HG03095 (cell line): Measurements from ENCODE around the gene DOLPP1.

Experiments used
- ATAC-seq: cut with Tn5 transposase; IDR thresholded peaks from one replicate; pipeline ENCODE4 v1.9.1; 2021; ENCODE audit warnings: moderate library complexity; ENCODE audit not compliant: unreplicated experiment

The DOLPP1 gene

DNA sequence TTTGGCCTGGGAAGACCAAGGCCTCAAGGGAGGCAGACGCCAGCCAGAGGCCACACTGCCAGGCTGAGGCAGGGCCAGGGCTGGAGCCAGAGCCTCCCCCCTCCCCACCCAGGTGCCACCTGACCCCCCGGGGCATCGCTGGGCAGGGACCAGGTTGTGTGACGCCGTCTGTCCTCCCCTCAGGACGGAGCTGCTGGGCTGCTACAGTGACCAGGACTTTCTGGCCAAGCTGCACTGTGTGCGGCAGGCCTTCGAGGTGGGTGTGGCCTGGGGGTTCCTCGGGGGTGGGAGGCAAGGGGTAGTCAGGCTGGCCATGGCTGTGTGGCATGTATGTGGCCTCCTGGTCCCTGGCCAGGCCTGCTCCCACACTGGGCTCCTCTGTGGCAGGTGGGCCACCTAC is 17.9 kb upstream of the DOLPP1 start:
- ATAC-seq, result no peak

DNA sequence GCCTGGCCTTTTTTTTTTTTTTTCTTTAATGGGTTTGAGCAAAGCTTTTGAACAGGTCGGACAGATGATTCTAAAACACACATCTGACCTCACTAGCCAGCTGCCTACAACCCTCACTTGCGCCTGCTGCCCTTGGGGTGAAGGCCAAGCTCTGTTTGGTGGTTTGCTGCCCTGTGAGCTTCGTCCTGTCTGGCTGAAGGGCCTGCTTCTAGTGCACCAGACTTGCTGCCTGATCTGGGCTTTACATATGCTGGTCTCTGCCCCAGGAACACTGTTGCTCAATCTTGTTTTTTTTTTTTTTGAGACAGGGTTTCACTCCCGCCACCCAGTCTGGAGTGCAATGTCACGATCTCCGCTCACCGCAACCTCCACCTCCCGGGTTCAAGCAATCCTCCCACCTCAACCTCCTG is 16.4 kb upstream of the DOLPP1 start:
- ATAC-seq, result no peak

DNA sequence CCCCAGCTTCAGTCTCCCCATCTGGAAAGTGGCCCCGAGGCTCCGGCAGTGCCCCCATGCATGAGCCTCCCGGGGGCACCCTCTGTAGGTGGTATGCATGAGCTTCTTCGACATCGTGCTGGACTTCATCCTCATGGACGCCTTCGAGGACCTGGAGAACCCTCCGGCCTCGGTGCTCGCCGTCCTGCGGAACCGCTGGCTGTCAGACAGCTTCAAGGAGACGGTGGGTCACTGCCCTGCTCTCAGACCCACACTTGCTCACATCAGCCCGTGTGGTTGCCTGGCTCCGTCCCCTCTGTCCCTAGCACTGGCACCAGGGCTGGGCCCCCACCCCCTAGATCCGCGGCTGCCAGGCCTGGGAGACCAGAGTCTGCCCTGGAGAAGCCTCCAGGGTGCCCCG is 12.8 kb upstream of the DOLPP1 start:
- ATAC-seq, result no peak

DNA sequence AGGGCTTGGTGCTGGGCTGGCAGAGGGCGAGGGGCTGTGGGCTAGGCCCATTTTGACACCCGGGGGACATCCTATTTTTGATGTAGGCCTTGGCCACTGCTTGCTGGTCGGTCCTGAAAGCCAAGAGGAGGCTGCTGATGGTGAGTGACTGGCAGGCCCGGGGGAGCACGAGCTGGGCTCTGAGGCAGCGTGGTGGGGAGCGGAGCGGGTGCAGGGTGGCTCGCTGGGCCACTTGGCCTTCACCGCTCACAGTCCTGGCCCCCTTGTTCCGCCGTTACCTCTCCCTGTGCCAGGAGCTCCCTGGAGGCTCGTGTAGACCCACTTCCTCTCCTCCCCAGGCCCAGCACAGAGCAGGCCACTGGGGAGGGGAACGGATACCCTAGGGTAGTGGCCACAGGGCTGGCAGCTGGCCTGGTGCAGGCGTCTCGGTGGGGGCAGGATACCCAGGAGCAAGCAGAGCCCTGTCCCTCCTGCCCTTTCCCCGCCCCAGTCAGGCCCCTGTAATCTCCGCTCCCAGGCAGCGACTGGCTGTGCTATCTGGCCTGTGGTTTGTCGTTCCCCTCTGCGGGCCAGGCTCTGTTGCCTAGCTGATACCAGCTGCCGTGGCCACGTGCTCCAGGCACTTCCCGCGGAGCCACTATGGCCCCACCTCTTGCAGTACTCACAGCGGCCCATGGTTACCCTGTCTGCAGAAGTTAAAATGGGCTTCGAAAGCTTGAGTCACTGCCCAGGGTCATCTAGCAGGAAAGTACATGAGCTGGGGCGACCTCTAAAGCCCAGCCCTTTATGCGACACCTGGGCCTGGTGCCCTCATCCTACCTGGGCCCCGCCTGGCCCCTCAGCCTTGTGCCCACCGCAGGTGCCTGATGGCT is 11.7 kb upstream of the DOLPP1 start:
- no peak for ATAC-seq

DNA sequence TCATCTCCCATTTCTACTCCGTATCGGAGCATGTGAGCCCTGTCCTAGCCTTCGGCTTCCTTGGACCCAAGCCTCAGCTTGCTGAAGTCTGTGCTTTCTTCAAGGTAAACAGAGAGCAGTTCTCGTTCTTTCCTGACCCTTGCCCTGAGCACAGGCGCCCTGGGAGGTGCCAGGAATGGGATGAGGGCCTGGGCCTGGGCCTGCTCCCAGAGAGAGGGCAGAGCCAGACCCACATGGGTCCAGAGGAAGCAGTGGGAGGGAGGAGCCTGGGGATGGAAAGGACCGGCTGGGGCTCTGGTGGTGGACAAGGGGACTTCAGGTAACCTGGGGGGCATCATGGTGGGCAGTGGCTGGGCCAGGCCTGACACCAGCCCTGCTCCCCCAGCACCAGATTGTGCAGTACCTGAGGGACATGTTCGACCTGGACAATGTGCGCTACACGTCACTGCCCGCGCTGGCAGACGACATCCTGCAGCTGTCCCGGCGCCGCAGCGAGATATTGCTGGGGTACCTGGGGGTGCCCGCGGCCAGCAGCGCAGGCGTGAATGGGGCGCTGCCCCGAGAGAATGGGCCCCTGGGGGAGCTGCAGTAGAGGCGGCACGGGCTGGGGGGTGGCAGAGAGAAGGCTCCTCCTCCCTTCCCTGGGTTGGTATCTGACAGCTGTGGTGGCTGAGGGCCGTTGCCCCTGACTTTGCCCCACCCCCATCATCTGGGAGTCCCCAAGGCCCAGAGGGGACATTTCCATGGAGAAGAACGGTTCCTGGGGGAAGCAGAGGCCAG is 10.9 kb upstream of the DOLPP1 start:
- ATAC-seq, result no peak

DNA sequence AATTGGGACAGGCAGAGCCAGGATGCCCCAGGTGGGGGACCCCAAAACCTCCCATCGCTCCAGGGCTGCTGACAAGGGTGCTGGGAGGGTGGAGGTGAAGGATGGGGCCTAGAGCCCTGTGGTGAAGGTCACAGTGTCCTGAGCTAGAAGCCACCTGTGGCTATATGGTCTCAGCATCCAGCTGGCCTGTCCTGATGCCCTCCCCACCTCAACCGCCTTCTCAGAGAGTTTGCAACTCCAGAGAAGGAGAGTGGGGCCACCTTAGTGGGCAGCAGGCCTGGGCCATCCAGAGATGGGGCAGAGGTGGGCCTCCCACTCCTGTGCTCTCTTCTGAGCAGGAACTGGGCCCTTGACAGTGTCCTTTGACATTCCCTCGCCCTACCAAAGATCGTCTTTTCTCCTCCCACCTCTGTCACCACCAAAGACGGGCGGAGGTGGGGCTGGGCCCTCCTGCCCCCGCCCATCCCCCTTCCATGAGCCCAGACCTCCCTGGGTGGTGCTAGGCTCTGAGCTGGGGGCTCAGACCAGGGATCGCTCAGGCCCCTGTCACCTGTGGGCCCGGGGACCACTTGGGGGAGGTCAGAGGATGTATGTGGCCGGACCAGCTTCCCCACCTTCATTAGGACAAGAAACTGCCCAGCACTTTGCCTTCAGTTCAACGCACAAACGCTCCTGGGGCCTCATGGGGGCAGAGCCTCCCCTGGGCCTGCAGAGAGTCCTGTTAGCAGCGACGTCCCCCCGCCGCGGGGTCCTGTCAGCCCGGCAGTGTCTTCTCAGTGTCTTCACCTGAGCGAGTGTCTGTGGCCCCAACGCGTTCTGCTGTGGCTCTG is 10.0 kb upstream of the DOLPP1 start:
- no peak for ATAC-seq

DNA sequence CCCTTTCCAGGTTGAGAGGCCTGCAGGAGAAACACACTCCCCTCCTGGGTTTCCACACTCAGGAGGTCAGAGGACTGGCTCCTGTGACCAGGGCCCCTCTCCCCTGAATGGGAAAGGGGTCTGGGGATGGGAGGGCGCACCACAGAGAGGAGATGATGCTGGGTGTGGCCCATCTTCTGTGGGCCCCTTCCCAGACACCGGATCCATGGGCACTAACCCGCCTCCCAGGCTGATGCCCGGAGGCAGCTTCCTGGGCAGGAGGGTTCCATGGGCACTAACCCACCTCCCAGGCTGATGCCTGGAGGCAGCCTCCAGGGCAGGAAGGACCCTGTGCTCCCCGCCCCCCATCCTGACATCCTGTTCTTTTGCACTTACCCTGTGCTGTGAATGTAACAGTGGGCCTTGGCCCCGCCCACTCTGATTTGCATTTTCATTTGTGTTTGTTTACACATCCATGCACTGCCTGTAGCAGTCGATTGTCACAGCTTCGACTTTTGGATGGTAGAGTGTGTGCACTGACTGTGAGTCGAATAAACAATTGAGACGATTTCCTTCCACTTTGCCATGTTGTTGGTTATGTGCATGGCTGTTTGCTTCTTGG is 9.3 kb upstream of the DOLPP1 start:
- ATAC-seq, result no peak

DNA sequence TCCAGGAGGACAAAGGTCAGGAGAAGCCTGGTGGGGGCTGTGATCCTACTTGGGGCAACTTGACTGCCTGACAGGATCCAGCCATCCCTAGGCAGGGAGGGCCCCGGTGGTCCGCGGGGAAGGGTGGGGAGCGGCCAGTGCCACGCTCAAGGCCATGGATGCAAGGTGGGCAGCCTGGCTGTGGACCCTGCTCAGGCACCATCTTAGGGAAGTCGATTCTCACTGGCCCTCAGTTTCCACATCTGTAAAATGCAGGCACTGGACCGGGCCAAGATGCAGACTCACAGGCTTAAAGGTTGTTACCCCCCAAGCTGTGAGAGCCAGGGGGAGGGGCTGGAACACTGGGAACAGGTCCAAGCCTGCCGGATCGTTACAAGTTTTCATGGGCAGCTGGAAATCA is 8.7 kb upstream of the DOLPP1 start:
- ATAC-seq, result no peak

DNA sequence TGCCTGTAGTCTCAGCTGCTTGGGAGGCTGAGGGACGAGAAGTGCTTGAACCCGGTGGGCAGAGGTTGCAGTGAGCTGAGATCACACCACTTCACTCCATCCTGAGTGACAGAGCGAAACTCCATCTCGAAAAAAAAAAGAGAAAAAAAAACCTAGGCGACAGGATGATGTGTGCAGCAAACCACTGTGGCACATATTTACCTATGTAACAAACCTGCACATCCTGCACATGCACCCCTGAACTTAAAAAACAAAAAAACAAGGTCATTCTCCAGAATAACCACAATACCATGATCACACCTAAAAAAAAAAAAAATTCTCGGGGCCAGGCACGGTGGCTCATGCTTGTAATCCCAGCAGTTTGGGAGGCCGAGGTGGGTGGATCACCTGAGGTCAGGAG is 7.5 kb upstream of the DOLPP1 start:
- ATAC-seq, result no peak

DNA sequence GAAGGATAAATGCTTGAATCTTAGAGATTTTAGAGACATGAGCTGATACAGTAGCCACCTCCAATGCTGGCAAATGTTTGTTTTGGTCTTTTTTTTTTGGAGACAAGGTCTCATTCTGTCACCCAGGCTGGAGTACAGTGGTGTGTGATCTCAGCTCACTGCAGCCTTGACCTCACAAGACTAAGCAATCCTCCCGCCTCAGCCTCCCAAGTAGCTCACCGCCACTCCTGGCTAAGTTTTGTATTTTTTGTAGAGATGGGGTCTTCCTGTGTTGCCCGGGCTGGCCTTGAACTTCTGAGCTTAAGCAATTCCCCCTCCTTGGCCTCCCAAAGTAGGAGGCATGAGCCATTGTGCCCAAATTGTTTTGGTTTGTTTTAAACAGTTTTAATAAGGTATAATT is 6.8 kb upstream of the DOLPP1 start:
- ATAC-seq, result no peak

DNA sequence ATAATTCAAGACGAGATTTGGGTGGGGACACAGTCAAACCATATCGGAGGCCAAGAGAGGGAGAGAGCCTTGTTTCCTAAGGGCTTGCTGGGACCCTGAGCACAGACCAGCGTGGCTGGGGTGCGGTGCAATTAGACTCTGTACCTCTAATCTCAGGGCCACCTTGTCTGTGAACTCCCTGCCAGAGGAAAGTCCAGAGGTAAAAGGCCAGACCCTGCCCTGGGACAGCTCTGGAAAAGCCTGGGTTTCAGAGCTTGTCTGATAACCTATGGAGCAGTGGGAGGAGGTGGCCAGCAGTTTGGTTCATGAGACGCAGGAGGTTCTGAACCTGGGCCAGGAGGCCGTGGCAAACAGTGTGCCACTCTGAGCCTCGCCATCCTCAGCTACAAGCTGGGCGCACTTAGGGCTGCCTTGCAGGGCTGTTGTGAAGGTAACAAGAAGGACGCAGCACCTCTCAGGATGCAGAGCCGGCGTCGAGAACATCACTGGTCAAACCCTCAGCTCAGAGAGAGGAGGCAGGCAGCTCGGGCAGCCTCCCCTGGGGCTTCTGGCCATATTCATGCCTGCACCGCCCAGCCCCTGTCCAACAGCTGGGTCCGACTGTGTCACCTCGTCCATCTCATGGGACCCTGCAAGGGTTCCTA is 4.8 kb upstream of the DOLPP1 start:
- no peak for ATAC-seq

DNA sequence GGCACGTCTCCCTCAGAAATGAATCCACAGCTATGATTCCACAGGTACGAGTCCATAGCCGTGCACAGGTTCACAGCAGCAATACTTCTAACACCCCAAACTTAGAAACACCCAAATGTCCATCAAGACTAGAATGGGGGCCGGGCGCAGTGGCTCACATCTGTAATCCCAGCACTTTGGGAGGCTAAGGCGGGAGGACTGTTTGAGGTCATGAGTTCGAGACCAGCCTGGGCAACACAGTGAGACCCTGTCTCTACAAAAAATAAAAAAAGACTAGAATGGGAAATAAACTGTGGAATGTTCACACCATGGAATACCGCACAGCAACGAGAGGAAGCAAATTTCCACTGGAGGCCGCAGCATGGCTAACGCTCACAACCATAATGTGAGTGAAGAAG is 4.3 kb upstream of the DOLPP1 start:
- ATAC-seq, result no peak

DNA sequence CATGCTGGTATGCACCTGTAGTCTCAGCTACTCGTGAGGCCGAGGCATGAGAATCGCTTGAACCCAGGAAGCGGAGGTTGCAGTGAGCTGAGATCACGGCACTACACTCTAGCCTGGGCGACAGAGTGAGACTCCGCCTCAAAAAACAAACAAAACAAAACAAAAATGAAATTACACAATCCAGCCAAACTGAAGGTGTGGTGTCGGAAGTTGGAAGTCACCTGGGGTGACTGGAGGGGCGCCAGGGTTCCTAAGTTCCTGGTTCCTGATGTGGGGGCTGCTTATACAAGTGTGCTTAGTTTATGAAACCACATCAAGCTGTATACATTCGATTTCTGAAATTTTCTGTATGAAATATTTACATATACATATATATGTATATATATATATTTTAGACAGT is 3.7 kb upstream of the DOLPP1 start:
- ATAC-seq, result no peak

DNA sequence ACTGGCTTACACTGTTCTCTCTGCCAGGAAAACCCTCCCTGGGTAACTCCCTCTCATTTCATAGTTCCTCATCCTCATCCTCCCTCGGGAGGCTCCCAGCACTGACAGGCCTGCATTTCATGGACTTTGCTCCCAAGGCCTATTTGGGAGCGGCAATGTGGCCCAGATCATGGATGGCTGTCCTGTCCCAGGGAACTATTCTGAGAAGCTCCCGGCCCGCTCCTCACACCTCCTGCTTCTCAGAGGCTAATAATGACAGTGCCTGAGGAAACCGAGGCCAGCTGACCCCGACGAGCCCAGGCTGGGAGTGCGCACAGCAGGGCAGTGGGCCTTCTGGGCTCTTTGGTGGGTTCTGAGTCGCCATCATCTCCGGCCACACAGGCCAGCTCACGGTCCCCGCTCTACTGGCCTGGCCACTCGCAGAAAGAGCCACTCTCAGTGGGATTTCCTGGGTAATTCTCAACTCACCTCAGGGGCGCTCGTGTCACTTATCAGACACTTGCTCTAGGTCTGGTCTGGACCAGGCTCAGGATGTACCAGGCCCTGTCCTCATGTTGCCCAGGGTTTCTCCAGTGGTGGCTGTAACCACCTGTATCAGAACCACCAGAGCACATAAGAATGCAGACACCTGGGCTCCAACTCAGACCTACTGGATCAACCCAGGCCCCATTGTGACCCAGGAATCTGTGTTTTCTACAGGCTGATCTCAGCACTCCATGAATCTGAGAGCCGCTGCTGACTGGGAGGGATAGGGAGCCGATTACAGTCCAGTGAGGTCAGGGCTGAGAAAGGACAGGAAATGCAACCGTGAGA is 2.0 kb upstream of the DOLPP1 start:
- ATAC-seq, result no peak

DNA sequence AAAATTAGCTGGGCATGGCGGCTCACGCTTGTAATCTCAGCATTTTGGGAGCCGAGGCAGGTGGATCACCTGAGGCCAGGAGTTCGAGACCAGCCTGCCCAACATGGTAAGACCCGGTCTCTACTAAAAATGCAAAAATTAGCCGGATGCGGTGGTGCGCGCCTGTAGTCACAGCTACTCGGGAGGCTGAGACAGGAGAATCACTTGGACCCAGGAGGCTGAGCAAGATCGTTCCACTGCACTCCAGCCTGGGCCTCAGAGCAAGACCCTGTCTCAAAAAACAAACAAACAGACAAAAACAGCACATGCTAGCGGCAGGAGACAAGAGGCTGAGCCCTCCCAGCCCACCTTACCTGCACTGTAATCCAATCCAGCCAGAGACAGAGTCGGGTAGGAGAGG is 1.1 kb upstream of the DOLPP1 start:
- no peak for ATAC-seq

DNA sequence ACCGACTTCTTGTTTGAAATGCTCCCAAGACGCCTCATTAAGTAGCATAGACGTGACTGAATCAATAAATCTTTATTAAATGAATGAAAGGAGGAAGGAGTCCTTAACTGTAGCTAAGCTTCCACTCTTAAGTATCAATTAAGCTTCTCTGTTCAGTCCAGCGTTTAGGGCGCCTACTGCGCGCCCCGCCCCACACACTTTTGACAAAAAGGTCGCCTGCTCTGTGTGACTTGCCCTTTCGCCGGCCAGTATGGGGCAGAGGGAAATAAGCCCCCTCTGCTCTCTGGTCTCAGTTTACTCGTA is 662 bp upstream of the DOLPP1 start:
- no peak for ATAC-seq

DNA sequence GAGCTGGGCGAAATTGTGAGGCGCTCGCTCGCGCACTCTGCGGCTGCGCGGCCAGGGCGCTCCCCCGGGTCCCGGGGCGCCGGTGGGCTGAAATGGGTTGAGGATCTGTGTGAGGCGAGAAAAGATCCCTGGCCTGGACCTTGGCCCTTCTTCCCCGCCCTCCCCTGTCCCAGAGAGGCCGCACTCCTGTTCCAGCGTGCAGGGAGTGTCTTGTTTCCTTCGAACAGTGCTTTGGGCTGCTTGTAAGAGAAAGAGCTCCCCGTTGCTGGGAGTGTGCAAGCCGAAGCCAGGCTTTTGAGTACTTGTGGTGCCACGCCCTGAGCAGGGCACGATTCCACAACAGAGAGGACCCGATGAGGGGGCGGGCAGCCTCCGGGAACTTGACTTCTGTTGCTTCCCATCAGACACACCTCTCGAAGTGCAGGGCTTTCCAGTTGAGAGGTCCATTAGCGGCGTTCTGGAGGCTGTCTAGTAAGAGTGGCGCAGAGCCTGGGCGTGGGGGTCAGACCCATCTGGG is 535 bp downstream of the DOLPP1 start:
- ATAC-seq, result no peak

DNA sequence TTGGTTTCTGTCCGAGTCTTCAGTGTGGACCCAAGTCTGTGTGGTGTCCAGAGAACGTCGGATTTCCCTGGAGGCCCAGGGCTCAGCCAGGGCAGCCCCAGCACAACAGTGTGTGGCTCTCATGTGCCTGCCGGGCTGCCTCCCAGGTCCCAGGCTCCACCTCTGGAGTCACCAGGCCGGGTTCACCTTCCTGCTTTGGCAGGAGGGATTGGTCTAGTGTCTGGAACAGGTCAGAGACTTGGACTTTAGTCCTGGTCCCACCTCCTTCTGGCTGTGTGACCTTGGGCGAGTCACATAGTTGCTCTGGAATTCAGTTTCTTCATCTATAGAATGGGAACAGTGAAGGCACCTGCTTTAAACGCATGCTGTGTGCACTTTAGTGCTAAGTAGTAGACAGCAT is 3.2 kb downstream of the DOLPP1 start:
- ATAC-seq, result no peak

DNA sequence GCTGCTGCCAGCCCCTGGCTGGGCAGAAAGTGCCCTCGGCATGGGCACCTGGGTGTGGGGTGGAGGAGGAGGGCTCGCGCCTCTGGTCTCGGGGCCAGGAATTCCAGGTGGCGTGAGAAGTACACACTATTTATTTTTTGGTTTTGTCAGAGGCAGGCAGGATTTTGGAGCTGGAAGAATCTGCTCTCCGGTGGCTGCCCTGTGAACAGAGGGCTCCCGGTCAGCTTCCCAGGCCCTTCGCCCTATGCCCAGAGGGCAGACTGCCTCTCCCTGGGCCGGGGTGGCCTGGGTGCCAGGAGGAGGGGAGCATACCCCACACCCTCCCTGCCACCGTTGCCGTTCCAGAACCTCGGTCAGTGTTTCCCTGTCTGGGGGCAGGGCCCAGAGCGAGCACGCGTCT is 8.3 kb downstream of the DOLPP1 start:
- no peak for ATAC-seq
